Naive thymus-derived CD8-positive, alpha-beta T cell (primary cell): Measurements from ENCODE around the gene LTBP3. TPM values are rescaled to one million over a fixed set of nuclear protein-coding genes. Genes with fewer than 3 reads are reported as not detected.
"Not testable (repeated sequence)": the region's sequence is repeated elsewhere in the genome, so short reads cannot be mapped to it uniquely, and the experiment has no call there.

Experiments used
- ATAC-seq, 2 donors: fragments of 150-1000 bp; cut with Tn5 transposase in 1 of 2; sonication (Bioruptor Pico), chemical (Tn5 transposase) in 1 of 2; 1 replicate in 1 of 2; 2 replicates in 1 of 2; pipeline ENCODE4 v1.10.0; 2021; ENCODE audit warnings: mild to moderate bottlenecking in 2 of 2, moderate library complexity in 2 of 2
- POLR2A ChIA-PET: fragments of 350-600 bp; sonication (Branson Sonifier 250); formaldehyde crosslinking; loops from one replicate; lab custom pipeline; 2021; ENCODE audit warnings: antibody characterized with exemption; lab: Charles Lee
- DNase-seq, 10 donors: peaks; one replicate each; pipeline versions ENCODE4 v3.0.0 to v3.0.0-alpha.2; 2020 to 2022
- H3K27ac Mint-ChIP-seq, 10 donors: one replicate each; pipeline ENCODE4 v1.8.0; 2020 to 2022; ENCODE audit warnings: mild to moderate bottlenecking in 10 of 10, mixed read lengths in 10 of 10, moderate library complexity in 4 of 10, inconsistent platforms in 1 of 10
- H3K27me3 Mint-ChIP-seq, 5 donors: one replicate each; pipeline ENCODE4 v1.8.0; 2021 to 2022; ENCODE audit warnings: mixed read lengths in 5 of 5
- H3K36me3 Mint-ChIP-seq, 3 donors: one replicate each; pipeline ENCODE4 v1.8.0; 2020 to 2022; ENCODE audit warnings: mixed read lengths in 3 of 3, mild to moderate bottlenecking in 2 of 3, inconsistent platforms in 1 of 3
- H3K4me1 Mint-ChIP-seq, 4 donors: one replicate each; pipeline ENCODE4 v1.8.0; 2021 to 2022; ENCODE audit warnings: mixed read lengths in 4 of 4
- H3K4me3 Mint-ChIP-seq, 10 donors: one replicate each; pipeline ENCODE4 v1.8.0; 2020 to 2022; ENCODE audit warnings: mild to moderate bottlenecking in 10 of 10, mixed read lengths in 10 of 10, moderate library complexity in 6 of 10, inconsistent platforms in 1 of 10
- H3K9me3 Mint-ChIP-seq, 9 donors: one replicate each; pipeline ENCODE4 v1.8.0; 2020 to 2022; ENCODE audit warnings: mixed read lengths in 9 of 9, mild to moderate bottlenecking in 3 of 9, inconsistent platforms in 1 of 9, moderate library complexity in 1 of 9
- polyA plus RNA-seq, 3 donors: library from polyadenylated mRNA; unstranded; fragments of 300-500 nt; fragmentation: Illumina TruSeq; gene quantifications; one replicate each; pipeline ENCODE4 v1.2.3, GENCODE V29; 2021
- total RNA-seq, 8 experiments: library from RNA in 2 of 8; stranded (reverse) in 2 of 8; gene quantifications; one replicate each; pipeline ENCODE4 v1.2.3 and lab custom pipeline; 2021 to 2026

LTBP3 gene
- total and polyA plus RNA-seq, 5 experiments from 2014 or later: 7.3 to 261 (median 35.0) TPM

DNA sequence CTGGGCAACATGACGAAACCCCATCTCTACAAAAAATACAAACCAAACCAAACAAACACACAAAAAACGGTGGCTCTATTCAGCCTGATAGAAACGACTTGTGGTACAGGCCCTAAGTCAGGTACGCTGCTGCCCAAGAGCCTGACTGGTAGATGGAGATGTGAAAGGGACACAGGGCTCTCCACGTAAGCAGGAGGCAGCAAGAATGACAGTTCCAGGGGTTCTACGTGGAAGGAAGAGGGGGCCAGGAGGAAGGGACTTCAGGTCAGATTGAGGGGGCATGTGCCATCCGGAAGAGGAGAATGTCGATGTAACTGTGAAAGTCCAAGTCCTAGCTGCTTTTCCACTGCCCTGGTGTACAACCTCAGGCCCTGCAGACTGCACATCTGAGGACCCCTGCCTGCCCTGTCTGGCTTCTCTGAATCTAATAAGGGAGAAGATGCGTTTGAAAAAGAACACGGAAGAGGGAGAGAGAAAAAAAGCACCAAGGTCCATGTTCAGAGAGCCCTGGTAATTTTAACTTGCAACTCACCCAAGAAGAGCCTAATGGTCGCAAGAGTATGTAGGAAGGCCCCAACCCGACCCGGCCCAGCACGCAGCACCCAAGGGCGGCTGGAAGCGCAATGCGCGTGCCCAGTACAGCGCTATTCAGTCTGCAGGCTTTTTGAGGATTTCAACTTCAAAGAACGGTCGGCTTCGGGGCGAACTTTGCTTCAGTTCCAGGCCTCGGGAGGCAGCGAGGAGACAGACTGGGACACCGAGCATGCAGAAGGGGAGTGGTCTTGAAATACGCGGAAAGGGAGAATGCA, 11.2 kb upstream of the LTBP3 start:
- peaks cover 0 to 9% (median 5%) of the 10 kb centered on the region in 3 donors for H3K36me3 Mint-ChIP-seq
- DNase-seq (peak in 1 of 10 donors; percentile 70), ATAC-seq (peak; percentile 35 to 44)
- no peaks in the 10 kb centered on the region for H3K27me3 Mint-ChIP-seq
- no peaks in the 10 kb centered on the region for H3K9me3 Mint-ChIP-seq
- H3K4me1 Mint-ChIP-seq: peaks cover 35 to 88% (median 74%) of the 10 kb centered on the region in 4 donors
- peak overlapping the region; percentile 97 to 100 (median 99) for H3K4me3 Mint-ChIP-seq
- POLR2A ChIA-PET: interaction anchor here (1.0 to 9.6 kb wide), 18 partner anchors 8 to 700 kb away, joined by 3 to 260 read pairs (median 10); partner anchors contain the start of genes CFL1, LTBP3, MALAT1 and NEAT1
- H3K27ac Mint-ChIP-seq: peak overlapping the region; percentile 94 to 100 (median 99)

DNA sequence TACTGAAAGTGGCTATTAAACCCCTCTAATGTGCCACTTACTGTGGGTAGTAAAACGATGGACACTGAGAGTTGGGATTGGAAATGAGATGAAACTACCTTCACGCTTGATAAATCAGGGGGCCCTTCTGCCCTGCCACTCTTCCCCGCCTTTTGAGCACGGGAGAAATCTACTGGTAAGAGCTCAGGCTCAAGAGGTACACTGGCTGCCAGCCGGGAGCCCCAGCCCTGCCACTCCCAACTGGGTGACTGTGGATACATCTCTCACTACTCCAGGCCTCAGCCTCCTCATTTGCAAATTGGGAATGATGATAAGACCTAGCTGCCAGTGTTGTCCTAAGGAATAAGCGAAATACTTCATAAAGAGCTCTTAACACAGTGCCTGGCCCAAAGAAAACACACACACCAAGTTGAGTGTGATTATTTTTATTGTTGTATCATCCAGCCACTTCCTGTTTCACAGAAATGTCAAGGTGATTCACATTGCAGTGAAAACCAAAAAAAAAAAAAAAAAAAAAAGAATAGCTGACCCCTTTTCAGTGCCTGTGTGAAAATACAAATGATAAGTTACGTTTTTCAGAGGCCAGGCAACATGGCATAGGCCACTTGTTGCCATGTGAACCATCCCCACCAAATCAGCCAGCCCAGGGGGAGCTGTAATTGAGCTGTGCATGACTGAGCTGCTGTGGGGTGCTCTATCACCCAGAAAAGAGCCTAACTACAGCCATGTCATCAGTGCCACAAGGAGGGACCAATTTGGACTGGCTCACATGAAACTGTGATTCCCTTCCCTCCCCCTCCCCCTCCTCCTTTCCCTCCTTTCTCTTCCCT, 7.7 kb upstream of the LTBP3 start:
- DNase-seq (peak in 2 of 10 donors; percentile 40 to 48), ATAC-seq (peak in 1 of 2 donors; percentile 12)
- H3K4me1 Mint-ChIP-seq: peaks cover 28 to 70% (median 65%) of the 10 kb centered on the region in 4 donors
- POLR2A ChIA-PET: interaction anchor here (0.7 to 5.2 kb wide), 17 partner anchors 9 to 701 kb away, joined by 3 to 65 read pairs (median 8); partner anchors contain the start of genes CFL1, EHBP1L1, MALAT1 and PCNX3
- H3K36me3 Mint-ChIP-seq: peaks cover 0 to 9% (median 5%) of the 10 kb centered on the region in 3 donors
- H3K27me3 Mint-ChIP-seq: no peaks in the 10 kb centered on the region
- no peaks in the 10 kb centered on the region for H3K9me3 Mint-ChIP-seq
- H3K27ac Mint-ChIP-seq: peak overlapping the region; percentile 83 to 100 (median 96)
- peak overlapping the region; percentile 57 to 87 (median 76) for H3K4me3 Mint-ChIP-seq

DNA sequence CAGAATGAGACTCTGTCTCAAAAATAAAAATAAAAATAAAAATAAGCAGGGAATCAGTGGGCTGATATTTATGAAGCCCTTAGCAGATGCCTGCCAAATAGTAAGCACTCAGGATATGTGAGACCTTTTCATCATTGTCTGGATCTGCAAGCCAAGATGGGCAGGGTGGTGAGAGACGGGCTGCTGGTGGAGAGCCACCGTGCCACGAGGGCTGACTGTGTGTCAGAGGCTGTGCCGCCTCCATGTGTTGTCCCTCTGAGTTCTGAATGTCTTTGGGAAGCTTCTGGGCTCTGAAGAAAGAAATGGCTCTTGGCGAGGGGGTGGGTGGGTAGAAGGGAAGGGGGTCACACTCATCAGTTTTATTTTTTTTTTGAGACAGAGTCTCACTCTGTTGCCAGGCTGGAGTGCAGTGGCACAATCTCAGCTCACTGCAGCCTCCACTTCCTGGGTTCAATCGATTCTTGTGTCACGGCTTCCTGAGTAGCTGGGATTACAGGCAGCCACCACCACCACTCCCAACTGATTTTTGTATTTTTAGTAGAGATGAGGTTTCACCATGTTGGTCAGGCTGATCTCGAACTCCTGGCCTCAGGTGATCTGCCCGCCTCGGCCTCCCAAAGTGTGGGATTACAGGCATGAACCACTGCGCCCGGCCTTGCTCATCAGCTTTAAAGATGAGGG, 6.9 kb upstream of the LTBP3 start:
- peak in 1 of 10 donors; percentile 41 for DNase-seq
- not testable (repeated sequence) for H3K36me3 Mint-ChIP-seq, H3K27me3 Mint-ChIP-seq, H3K9me3 Mint-ChIP-seq
- POLR2A ChIA-PET: interaction anchor here (0.7 to 5.2 kb wide), 17 partner anchors 8 to 1175 kb away, joined by 3 to 65 read pairs (median 6); partner anchors contain the start of genes EHBP1L1, FIBP, MALAT1 and PCNX3
- Mint-ChIP-seq H3K4me1 (peaks cover 31 to 71% (median 68%) of the 10 kb centered on the region in 4 donors), H3K27ac (peak overlapping the region; percentile 83 to 100 (median 96)), H3K4me3 (peak overlapping the region; percentile 57 to 87 (median 76))
- peak in 1 of 2 donors; percentile 10 for ATAC-seq

DNA sequence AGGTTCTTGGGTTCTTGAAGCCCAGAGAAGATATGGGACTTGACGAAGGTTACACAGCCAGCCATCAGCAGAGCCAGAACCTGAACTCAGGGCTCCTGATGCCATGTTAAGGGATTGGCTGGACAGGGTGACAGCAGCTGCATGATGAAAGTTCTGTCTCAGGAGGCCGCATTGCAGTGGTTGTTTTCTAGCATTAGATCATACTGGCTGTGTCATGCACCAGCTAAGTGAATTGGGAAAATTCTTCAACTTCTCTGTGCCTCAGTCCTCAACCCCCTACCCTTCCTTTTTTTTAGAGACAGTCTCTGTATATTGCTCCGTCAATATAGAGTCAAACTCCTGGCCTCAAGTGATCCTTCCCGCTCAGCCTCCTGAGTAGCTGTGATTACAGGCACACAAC, 5.4 kb upstream of the LTBP3 start:
- Mint-ChIP-seq H3K27me3 (no peaks in the 10 kb centered on the region), H3K9me3 (no peaks in the 10 kb centered on the region), H3K4me3 (peak overlapping the region in 3 of 10 donors; percentile 16 to 57 (median 56)), H3K36me3 (peaks cover 0 to 8% (median 3%) of the 10 kb centered on the region in 3 donors), H3K27ac (peak overlapping the region; percentile 25 to 97 (median 84)), H3K4me1 (peaks cover 24 to 71% (median 66%) of the 10 kb centered on the region in 4 donors)
- ATAC-seq (no peak), DNase-seq (no peak)
- POLR2A ChIA-PET: interaction anchor here (0.6 to 6.3 kb wide), 8 partner anchors 8 to 148 kb away, joined by 3 to 67 read pairs (median 4); partner anchors contain the start of genes EHBP1L1, FAM89B and ZNRD2

DNA sequence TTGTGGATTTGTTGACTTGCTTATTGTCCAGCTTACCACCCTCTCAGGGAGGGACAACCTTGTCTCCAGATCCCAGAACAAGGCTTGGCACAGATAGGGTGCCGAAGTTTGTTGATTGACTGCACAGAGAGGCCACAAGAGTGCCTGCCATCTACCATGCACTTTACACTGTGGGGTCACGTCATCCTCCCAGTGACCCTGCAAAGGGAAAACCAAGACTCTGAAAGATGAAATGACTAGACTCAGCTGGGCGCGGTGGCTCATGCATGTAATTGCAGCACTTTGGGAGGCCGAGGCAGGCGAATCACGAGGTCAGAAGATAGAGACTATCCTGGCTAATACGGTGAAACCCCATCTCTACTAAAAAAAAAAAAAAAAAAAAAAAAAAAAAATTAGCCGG, 4.6 kb upstream of the LTBP3 start:
- Mint-ChIP-seq H3K9me3 (no peaks in the 10 kb centered on the region), H3K27ac (peak overlapping the region in 7 of 10 donors; percentile 18 to 87 (median 59)), H3K36me3 (peaks cover 0 to 3% (median 3%) of the 10 kb centered on the region in 3 donors), H3K4me1 (peaks cover 20 to 64% (median 60%) of the 10 kb centered on the region in 4 donors), H3K27me3 (no peaks in the 10 kb centered on the region), H3K4me3 (no peak overlapping the region)
- no peak for DNase-seq
- POLR2A ChIA-PET: interaction anchor here (0.6 to 6.3 kb wide), 5 partner anchors 9 to 149 kb away, joined by 3 to 67 read pairs (median 3); partner anchors contain the start of genes FAM89B and ZNRD2
- ATAC-seq: no peak

DNA sequence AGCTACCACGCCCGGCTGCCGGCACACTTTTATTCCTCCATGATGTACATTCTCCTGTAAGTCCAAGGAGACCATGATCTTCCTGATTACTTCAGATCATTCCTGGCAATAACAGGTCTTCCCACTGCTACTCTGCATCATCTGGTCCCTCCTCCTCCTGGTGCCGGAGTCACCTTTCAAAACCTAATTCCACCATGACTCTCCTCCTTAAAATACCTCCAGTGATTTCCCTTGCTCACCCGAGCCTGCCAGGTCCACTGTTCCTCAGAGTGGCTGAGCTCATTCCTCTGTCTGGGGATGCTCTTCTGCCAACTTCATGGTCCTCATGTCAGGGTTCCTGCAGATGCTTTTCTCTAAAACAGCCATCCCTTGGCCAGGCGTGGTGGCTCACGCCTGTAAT, 3.9 kb upstream of the LTBP3 start:
- H3K27ac Mint-ChIP-seq: peak overlapping the region in 6 of 10 donors; percentile 20 to 89 (median 82)
- no peaks in the 10 kb centered on the region for H3K9me3 Mint-ChIP-seq
- peak overlapping the region in 3 of 10 donors; percentile 14 to 37 (median 36) for H3K4me3 Mint-ChIP-seq
- H3K4me1 Mint-ChIP-seq: peaks cover 20 to 64% (median 61%) of the 10 kb centered on the region in 4 donors
- DNase-seq (no peak), ATAC-seq (no peak)
- peaks cover 0 to under 1% (median under 1%) of the 10 kb centered on the region in 3 donors for H3K36me3 Mint-ChIP-seq
- H3K27me3 Mint-ChIP-seq: no peaks in the 10 kb centered on the region
- POLR2A ChIA-PET: interaction anchor here (1.0 to 6.3 kb wide), 8 partner anchors 9 to 145 kb away, joined by 3 to 67 read pairs (median 5); partner anchors contain the start of genes FAM89B, MALAT1 and ZNRD2

DNA sequence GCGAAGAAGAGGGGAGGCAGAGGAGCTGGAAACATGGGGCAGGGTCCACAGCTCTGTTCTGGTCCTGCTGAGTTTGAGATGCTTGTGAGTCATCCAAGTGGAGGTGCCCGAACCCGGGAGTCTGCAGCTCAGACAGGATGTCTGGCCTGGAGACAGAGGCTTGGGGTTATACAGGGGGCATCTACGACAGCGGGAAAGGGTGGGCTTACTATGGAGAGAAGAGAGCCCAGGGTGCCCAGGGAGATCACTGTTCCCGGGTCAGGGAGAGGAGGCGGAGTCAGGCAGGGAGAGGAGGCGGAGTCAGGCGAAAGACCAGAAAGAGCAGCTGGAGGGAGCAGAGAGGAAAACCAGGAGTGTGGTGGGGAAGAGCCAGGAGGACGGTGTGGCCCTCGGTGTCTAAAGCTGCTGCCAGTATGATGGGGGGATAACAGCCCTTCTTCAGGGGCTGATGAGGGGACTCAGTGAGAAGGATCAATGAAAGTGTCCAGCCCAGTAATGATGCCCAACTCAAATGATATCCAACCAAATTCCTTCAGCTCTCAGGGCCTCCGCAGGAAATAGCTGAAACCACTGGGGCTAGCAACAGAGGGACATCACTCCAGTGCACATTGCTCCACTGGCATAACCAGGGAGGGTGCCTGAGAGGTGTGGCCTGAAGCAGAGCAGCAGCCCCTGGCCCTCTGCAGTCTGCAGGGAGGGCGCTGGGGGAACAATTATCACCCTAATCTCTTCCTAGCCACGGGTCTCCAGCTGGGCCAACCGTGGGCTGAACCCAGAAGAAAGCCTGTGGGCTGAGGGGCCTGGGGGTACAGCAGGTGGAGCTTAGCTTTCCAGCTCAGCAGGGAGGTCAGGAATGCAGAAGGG, 2.6 kb upstream of the LTBP3 start:
- DNase-seq: no peak
- Mint-ChIP-seq H3K9me3 (no peaks in the 10 kb centered on the region), H3K27ac (peak overlapping the region in 9 of 10 donors; percentile 44 to 92 (median 80)), H3K27me3 (no peaks in the 10 kb centered on the region), H3K4me3 (peak overlapping the region in 6 of 10 donors; percentile 18 to 74 (median 32)), H3K36me3 (no peaks in the 10 kb centered on the region), H3K4me1 (peaks cover 26 to 64% (median 61%) of the 10 kb centered on the region in 4 donors)
- POLR2A ChIA-PET: interaction anchor here (1.1 to 6.3 kb wide), 11 partner anchors 9 to 144 kb away, joined by 3 to 67 read pairs (median 5); partner anchors contain the start of genes FAM89B, MALAT1, RELA and ZNRD2
- no peak for ATAC-seq

DNA sequence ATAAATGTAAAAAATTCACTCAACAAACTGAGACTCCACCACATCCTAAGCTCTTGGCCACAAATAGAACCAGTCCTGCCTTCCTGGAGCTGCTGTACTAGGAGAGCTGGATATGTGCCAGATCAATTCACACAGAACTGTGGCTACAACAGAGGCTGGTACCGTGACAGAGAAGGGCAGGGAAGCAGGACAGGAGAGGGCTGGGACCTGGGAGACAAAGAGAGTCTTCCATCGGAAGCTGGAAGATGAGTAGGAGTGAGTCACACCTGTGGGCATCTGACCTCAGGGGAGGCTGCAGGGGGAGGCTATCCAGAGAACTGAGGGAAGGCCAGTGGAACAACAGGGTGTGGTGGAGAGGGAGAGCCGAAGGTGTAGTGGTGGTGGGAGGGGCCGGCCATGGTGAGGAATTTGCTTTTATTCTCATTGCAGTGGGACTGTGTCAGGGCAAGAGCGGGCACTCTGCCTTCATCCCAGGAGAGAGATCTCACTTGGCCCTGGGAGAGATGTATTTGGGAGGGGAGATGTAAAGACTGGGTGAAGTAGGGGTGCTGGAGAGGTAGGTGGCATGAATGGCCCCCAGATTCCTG, 1.9 kb upstream of the LTBP3 start:
- no peaks in the 10 kb centered on the region for H3K36me3 Mint-ChIP-seq
- POLR2A ChIA-PET: interaction anchor here (1.0 to 6.3 kb wide), 8 partner anchors 7 to 102 kb away, joined by 3 to 67 read pairs (median 12); partner anchors contain the start of genes FAM89B, MALAT1, RELA and ZNRD2
- H3K4me3 Mint-ChIP-seq: peak overlapping the region in 7 of 10 donors; percentile 22 to 91 (median 42)
- peaks cover 31 to 64% (median 61%) of the 10 kb centered on the region in 4 donors for H3K4me1 Mint-ChIP-seq
- ATAC-seq (no peak), DNase-seq (no peak)
- H3K27ac Mint-ChIP-seq: peak overlapping the region; percentile 44 to 92 (median 80)
- H3K9me3 Mint-ChIP-seq: no peaks in the 10 kb centered on the region
- H3K27me3 Mint-ChIP-seq: no peaks in the 10 kb centered on the region

DNA sequence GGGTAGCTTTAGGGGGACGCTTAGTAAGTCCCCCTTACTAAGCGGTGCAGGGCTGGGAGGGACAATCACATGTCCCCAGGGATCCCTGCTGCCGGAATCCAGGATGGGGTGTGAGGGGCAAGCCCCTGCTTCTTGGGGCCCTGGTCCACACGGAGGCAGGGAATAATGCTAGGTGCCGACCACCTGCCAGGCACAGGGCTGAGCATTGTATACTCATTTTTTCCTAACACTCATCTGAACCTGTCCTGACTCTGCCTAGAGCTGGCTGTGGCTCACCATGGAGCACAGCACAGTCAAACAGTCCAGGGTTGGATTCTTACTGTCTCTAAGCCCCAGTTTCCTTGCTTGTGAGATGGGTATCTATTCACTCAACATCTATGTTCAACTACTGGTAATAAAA, 1.4 kb upstream of the LTBP3 start:
- ATAC-seq (no peak), DNase-seq (no peak)
- H3K4me3 Mint-ChIP-seq: peak overlapping the region; percentile 43 to 91 (median 62)
- POLR2A ChIA-PET: interaction anchor here (0.6 to 6.3 kb wide), 10 partner anchors 8 to 61 kb away, joined by 3 to 67 read pairs (median 7); partner anchors contain the start of genes FAM89B, MALAT1, PCNX3 and ZNRD2
- H3K4me1 Mint-ChIP-seq: peaks cover 34 to 67% (median 62%) of the 10 kb centered on the region in 4 donors
- no peaks in the 10 kb centered on the region for H3K36me3 Mint-ChIP-seq
- H3K9me3 Mint-ChIP-seq: no peaks in the 10 kb centered on the region
- H3K27ac Mint-ChIP-seq: peak overlapping the region; percentile 64 to 93 (median 86)
- no peaks in the 10 kb centered on the region for H3K27me3 Mint-ChIP-seq

DNA sequence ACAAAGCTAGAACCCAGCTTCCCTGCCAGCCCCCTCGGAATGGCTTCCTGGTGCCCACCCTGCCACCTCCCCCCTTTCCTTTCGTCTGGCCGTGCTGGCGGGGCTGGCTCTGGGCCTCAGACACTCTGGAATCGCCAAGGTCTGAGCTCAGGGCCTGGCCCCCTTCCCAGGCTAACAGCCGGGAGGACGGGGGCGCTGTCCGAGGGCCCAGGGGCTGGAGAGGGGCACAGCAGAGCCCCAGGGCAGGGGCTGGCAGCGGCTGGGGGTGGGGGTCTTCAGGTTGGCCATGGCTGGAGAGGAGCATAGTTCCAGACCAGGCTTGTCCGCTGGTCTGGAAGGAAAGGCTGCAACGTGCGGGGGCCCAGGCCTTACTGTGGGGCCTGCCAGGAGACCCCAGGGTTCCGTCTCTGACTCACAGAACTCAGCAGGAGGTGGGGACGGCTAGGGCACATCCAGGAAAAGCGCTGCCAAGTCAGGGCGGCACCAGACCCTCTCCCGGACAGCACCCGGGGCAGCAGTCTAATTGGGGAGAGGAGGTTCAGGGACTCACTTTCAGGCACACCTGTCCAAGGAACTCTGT, 861 bp upstream of the LTBP3 start:
- DNase-seq (no peak), ATAC-seq (no peak)
- H3K9me3 Mint-ChIP-seq: no peaks in the 10 kb centered on the region
- H3K4me3 Mint-ChIP-seq: peak overlapping the region; percentile 61 to 91 (median 69)
- peak overlapping the region; percentile 80 to 93 (median 86) for H3K27ac Mint-ChIP-seq
- POLR2A ChIA-PET: interaction anchor here (0.6 to 6.3 kb wide), 11 partner anchors 8 to 61 kb away, joined by 3 to 67 read pairs (median 7); partner anchors contain the start of genes EHBP1L1, FAM89B, MALAT1 and PCNX3
- no peaks in the 10 kb centered on the region for H3K27me3 Mint-ChIP-seq
- no peaks in the 10 kb centered on the region for H3K36me3 Mint-ChIP-seq
- peaks cover 38 to 67% (median 67%) of the 10 kb centered on the region in 4 donors for H3K4me1 Mint-ChIP-seq
